HG03196 (cell line): ENCODE measurements around the gene NR3C2.
A peak's percentile ranks its signal among the peaks of the same experiment; 100 is the strongest.

Experiments used
- ATAC-seq: cut with Tn5 transposase; IDR thresholded peaks from one replicate; pipeline ENCODE4 v1.9.1; 2021; ENCODE audit not compliant: unreplicated experiment

Gene NR3C2

GRCh38 chr4:148060264-148061140, 381.7 kb downstream of the NR3C2 start:
- no peak for ATAC-seq

GRCh38 chr4:148059617-148060180, 382.5 kb downstream of the NR3C2 start:
- no peak for ATAC-seq

GRCh38 chr4:148057984-148058859, 384.0 kb downstream of the NR3C2 start:
- no peak for ATAC-seq

- ATAC-seq = peak; percentile 43
Measured at GRCh38 chr4:148057516-148057915, 384.7 kb downstream of the NR3C2 start.

GRCh38 chr4:148056879-148057278, 385.3 kb downstream of the NR3C2 start:
- ATAC-seq = peak; percentile 88

GRCh38 chr4:148055844-148056243, 386.4 kb downstream of the NR3C2 start:
- no peak for ATAC-seq

- ATAC-seq = no peak
Measured at GRCh38 chr4:148054275-148054674, 387.9 kb downstream of the NR3C2 start.

GRCh38 chr4:148053298-148054003, 388.8 kb downstream of the NR3C2 start:
- ATAC-seq = no peak

- ATAC-seq = no peak
Measured at GRCh38 chr4:148052448-148052847, 389.8 kb downstream of the NR3C2 start.

- no peak for ATAC-seq
Measured at GRCh38 chr4:148051403-148051802, 390.8 kb downstream of the NR3C2 start.

- no peak for ATAC-seq
Measured at GRCh38 chr4:148048598-148048997, 393.6 kb downstream of the NR3C2 start.

- peak; percentile 99 for ATAC-seq
Measured at GRCh38 chr4:148044912-148045352, 397.3 kb downstream of the NR3C2 start.

GRCh38 chr4:148044089-148044911, 397.9 kb downstream of the NR3C2 start:
- ATAC-seq = no peak

- ATAC-seq = no peak
Measured at GRCh38 chr4:148041606-148042329, 400.4 kb downstream of the NR3C2 start.

GRCh38 chr4:148034813-148035212, 407.4 kb downstream of the NR3C2 start:
- ATAC-seq = no peak

GRCh38 chr4:148030193-148030873, 411.9 kb downstream of the NR3C2 start:
- no peak for ATAC-seq

GRCh38 chr4:148029781-148030180, 412.4 kb downstream of the NR3C2 start:
- no peak for ATAC-seq
